Epithelial cell of proximal tubule (primary cell): ENCODE data around the gene C17orf67. TPM values are rescaled to one million over a fixed set of nuclear protein-coding genes. Genes with fewer than 3 reads are reported as not detected.
"Not testable (repeated sequence)": the region's sequence is repeated elsewhere in the genome, so short reads cannot be mapped to it uniquely, and the experiment has no call there.

ENCODE experiments used
- DNase-seq: peaks from one replicate; pipeline ENCODE4 v3.0.0-alpha.2; 2011; ENCODE audit warnings: low read depth
- H3K4me3 ChIP-seq: 2 replicates; pipeline ENCODE4 v1.5.1; 2011; ENCODE audit warnings: low read depth, mild to moderate bottlenecking, low read length
- total RNA-seq: library from RNA; depleted of rRNA; stranded (reverse); fragments of >200 nt; gene quantifications from 2 replicates; pipeline ENCODE4 v1.2.3, GENCODE V29; 2015
- TF ChIP-seq, protein P1 (sequence below): conservative IDR thresholded peaks from 2 replicates; pipeline ENCODE4 v1.5.1; 2012; ENCODE audit warnings: low read depth, mild to moderate bottlenecking, low read length

The C17orf67 gene
- total RNA-seq, 1 donor from 2014 or later: 0.17 TPM

DNA sequence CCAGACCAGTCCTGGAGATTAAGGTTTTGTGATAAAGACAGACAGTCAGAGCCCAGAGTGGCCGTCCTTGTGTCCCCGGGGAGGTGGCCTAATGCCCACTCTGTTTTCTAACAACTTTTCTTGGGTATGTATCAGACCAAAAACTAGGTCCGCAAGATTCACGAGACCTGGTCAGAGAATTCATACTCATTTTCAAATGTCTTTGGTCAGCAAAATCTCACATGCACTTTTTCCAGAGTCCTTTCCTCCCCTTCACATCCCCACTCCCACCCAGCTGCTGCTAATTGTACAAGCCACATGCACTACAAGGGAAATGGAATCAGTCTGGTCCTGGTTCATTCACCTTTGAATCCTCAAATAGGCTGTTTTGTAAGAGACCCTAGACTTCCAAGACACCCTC lies 61.7 kb downstream of the C17orf67 start:
- no peak for DNase-seq
- TF ChIP-seq, protein P1, sequence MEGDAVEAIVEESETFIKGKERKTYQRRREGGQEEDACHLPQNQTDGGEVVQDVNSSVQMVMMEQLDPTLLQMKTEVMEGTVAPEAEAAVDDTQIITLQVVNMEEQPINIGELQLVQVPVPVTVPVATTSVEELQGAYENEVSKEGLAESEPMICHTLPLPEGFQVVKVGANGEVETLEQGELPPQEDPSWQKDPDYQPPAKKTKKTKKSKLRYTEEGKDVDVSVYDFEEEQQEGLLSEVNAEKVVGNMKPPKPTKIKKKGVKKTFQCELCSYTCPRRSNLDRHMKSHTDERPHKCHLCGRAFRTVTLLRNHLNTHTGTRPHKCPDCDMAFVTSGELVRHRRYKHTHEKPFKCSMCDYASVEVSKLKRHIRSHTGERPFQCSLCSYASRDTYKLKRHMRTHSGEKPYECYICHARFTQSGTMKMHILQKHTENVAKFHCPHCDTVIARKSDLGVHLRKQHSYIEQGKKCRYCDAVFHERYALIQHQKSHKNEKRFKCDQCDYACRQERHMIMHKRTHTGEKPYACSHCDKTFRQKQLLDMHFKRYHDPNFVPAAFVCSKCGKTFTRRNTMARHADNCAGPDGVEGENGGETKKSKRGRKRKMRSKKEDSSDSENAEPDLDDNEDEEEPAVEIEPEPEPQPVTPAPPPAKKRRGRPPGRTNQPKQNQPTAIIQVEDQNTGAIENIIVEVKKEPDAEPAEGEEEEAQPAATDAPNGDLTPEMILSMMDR: no peak
- H3K4me3 ChIP-seq: no peak overlapping the region

DNA sequence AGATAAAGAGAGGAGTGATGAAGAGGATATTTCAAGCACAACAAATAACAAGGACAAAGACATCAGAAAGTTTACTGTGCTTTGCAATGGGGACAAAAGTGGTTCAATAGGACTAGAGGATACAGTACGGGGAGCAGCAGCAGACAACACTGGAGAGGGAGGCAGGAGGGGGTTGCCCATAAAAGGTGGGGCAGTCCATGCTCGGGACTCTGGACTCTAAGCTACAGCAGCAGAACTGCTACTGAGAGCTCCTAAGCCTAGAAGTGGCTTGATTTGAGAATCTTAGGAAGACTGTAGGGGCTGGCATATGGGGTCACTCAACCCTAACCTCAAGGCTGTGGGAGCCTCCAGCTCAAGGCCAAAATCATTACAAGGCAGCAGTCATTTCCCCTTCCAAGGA lies 62.2 kb downstream of the C17orf67 start:
- DNase-seq: no peak
- TF ChIP-seq, protein P1: no peak
- no peak overlapping the region for H3K4me3 ChIP-seq

DNA sequence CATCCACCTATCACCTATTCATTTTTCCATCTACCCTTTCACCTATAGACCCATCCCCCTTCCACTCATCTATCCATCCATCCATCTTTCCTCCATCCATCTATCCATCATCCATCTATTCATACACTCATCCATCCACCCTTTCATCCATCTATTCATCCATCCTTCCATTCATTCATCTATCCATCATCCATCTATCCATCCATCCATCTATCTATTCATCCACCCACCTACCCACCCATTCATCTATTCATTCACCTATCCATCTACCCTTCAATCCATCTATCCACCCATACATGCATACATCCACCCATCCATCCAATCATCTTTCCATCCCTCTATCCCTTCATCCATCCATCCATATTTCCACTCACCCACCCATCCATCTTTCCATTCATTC lies 63.3 kb downstream of the C17orf67 start:
- no peak overlapping the region for H3K4me3 ChIP-seq
- DNase-seq: no peak
- TF ChIP-seq, protein P1: no peak

DNA sequence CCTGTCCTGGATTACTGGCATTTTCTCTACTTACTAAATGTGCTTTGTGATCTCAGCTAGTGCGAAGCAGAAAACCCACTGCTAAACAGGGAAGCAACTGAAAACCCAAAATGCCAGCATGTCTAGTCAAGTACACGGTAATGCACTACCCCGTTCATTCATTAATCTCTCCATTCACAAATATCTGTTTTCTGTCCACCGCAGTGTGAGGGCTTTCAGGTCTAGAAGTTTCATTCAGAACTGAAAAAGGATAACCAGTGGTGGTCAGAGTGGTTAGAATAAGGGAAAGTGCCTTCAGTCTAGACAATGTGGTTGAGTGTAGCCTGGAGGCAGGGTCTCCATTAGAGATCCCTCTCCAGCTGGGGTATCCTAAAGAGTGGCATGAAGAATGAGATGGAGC lies 68.3 kb downstream of the C17orf67 start:
- DNase-seq: no peak
- TF ChIP-seq, protein P1: no peak
- H3K4me3 ChIP-seq: no peak overlapping the region

DNA sequence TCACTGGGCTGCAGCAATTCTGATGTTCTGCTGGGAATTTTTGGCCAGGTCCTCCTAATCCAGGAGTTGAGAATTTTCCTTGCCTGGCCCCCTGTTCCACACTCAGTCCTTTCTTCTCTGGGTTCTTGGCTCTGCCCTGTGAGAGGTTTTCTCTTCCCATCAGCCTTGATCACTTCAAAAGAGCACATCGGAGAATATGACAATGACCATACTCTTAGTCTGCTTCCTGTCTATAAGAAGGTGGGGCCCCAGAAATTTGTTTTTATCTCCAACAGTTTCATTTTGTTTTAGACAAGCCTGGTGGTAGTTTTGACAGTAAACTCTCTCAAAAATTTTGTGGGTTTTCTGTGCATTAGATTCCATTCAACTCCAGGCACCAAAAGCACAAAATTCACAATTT lies 70.7 kb downstream of the C17orf67 start:
- DNase-seq: no peak
- H3K4me3 ChIP-seq: no peak overlapping the region
- TF ChIP-seq, protein P1: no peak

DNA sequence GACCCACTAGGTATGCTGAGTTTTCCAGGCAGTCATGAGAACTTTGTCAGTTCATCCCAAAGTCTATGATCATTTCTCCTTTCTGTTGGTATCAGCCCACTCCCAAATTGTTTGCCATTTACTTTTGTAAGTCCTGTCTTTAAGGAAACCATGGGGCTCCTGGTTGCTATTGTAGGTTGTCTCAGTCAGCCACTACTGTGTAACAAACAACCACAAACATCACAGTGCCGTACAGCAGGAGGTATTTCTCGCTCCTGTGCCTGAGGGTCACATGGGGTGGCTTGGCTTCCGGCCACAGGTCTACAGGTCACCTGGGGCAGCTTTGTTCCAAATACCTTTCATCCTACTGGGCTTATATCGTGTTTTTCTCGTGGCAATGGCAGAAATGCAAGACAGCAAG lies 71.6 kb downstream of the C17orf67 start:
- DNase-seq: no peak
- H3K4me3 ChIP-seq: no peak overlapping the region
- TF ChIP-seq, protein P1: no peak

DNA sequence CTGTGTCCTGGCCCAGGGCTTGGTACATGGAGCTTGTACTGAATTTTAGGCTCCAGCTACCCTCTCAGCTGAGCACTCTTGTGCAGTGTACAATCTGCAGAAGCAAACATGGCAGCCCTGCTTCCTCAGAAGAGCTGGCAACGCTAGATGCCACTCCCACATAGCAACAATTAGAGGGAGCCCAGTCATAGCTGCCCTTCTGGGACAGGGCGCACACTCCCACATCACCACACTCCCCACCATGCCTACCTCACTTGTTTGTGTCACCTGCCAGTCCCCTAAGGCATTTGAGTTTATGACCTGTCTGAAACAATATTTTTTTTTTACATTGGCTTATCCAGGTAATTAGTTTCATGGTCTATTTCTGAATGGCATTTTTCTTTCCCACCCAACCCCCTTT lies 72.3 kb downstream of the C17orf67 start:
- no peak for DNase-seq

DNA sequence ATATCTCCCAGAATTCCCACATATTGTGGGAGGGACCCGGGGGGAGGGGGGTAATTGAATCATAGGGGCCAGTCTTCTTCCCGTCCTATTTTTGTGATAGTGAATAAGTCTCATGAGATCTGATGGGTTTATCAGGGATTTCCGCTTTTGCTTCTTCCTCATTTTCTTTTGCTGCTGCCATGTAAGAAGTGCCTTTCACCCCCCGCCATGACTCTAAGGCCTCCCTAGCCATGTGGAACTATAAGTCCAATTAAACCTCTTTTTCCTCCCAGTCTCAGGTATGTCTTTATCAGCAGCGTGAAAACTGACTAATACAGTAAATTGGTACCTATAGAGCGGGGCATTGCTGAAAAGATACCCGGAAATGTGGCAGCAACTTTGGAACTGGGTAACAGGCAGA lies 76.1 kb downstream of the C17orf67 start:
- H3K4me3 ChIP-seq, DNase-seq: not testable (repeated sequence)

More for the DNA sequence above, 72.3 kb downstream of the C17orf67 start:
- H3K4me3 ChIP-seq: no peak overlapping the region
- TF ChIP-seq, protein P1: no peak
